Vagina (tissue), 2 donors: ENCODE data around the gene UNC5B.

ENCODE experiments used
- POLR2A ChIP-seq, 2 donors: fragments of 450-650 bp; IDR thresholded peaks; one replicate each; pipeline ENCODE4 v1.6.1; 2017; ENCODE audit warnings: antibody characterized with exemption in 2 of 2, mild to moderate bottlenecking in 2 of 2, moderate library complexity in 2 of 2
- POLR2AphosphoS5 ChIP-seq, 2 donors: sonication (generic); formaldehyde crosslinking; IDR thresholded peaks; one replicate each; pipeline ENCODE4 v1.9.0; 2017; ENCODE audit warnings: antibody characterized with exemption in 2 of 2, mild to moderate bottlenecking in 2 of 2, low read depth in 1 of 2; ENCODE audit not compliant: insufficient read depth in 1 of 2
- TF ChIP-seq, protein P1 (sequence below), 3 experiments: fragments of 450-650 bp in 2 of 3; fragments of 200-600 bp in 1 of 3; sonication (generic) in 1 of 3; IDR thresholded peaks; one replicate each; pipeline ENCODE4 v1.5.1; 2017 to 2019; ENCODE audit warnings: antibody characterized with exemption in 3 of 3, mild to moderate bottlenecking in 2 of 3, moderate library complexity in 2 of 3

DNA sequence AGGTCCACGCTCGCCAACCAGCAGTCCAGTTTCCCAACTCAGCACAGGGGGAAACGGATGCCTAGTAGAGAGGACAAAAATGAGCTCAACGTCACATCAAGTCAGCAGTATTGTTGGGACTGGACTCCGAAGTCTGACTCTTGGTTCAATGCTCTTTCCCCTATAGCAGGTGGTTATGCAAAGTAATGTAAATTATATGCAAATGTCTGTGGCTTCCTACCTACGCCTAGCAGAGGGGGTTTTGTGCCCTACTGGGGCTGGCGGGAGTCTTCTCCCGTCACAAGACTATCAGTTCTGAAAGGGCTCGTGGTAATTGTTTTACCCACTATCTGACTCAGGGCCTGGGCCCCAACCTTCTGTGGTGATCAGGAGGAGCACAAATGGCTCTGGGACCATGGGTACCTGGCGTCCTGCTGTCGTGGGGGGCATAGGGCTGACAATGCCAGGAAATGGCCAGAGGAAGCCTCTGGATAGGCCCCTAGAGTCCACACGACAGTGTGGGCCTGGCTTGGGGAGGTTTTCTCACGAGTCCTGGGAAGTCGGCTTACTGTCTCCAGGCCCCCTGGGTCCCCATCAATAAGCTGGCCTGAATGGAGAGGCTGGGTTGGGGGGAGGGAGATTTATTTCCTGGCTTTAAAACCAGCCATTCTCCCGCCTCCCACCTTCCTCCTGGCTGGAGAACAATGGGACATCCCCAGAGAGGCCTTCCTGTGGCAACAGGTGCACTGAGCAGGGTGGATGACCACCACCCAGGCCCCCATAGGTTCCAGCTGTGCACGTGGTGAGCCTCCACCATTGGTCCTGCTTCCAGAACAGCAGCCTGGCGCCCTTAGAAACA, 41.8 kb downstream of the UNC5B start:
- TF ChIP-seq, protein P1, sequence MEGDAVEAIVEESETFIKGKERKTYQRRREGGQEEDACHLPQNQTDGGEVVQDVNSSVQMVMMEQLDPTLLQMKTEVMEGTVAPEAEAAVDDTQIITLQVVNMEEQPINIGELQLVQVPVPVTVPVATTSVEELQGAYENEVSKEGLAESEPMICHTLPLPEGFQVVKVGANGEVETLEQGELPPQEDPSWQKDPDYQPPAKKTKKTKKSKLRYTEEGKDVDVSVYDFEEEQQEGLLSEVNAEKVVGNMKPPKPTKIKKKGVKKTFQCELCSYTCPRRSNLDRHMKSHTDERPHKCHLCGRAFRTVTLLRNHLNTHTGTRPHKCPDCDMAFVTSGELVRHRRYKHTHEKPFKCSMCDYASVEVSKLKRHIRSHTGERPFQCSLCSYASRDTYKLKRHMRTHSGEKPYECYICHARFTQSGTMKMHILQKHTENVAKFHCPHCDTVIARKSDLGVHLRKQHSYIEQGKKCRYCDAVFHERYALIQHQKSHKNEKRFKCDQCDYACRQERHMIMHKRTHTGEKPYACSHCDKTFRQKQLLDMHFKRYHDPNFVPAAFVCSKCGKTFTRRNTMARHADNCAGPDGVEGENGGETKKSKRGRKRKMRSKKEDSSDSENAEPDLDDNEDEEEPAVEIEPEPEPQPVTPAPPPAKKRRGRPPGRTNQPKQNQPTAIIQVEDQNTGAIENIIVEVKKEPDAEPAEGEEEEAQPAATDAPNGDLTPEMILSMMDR (IDR thresholded peaks at IDR 0.05): no peak
- TF ChIP-seq POLR2A (IDR thresholded peaks at IDR 0.05): no peak
- TF ChIP-seq POLR2AphosphoS5 (IDR thresholded peaks at IDR 0.05; ENCODE audit: insufficient read depth in 1 of 2, low read depth in 1 of 2): no peak
